A549 (cell line): ENCODE measurements around the gene ATP8B2. TPM values are rescaled to one million over a fixed set of nuclear protein-coding genes. Genes with fewer than 3 reads are reported as not detected.
"Not testable (repeated sequence)": the region's sequence is repeated elsewhere in the genome, so short reads cannot be mapped to it uniquely, and the experiment has no call there.

ENCODE experiments used
- ATAC-seq, 2 experiments: fragments of 200-7000 bp in 1 of 2; fragments of >200 bp in 1 of 2; cut with Nextera tagmentation in 1 of 2; cut with Tn5 transposase in 1 of 2; 3 replicates each; pipeline versions ENCODE4 v1.8.0 to v1.9.1; 2018 to 2020; ENCODE audit warnings: mild to moderate bottlenecking in 1 of 2, moderate library complexity in 1 of 2
- CTCF ChIA-PET: fragments of 300-600 bp; sonication (Branson Sonifier 250); formaldehyde crosslinking; extraction: SDS; loops from one replicate; lab custom pipeline; 2021; ENCODE audit warnings: antibody characterized with exemption, inconsistent platforms; lab: Yijun Ruan, JAX
- POLR2A ChIA-PET: fragments of 350-600 bp; formaldehyde crosslinking; extraction: SDS; loops from one replicate; lab custom pipeline; 2021; ENCODE audit warnings: antibody characterized with exemption, inconsistent platforms; lab: Yijun Ruan, JAX
- DNase-seq, 2 experiments: peaks; one replicate each; pipeline versions ENCODE4 v3.0.0 to v3.0.0-alpha.2; 2011 to 2016; ENCODE audit warnings: low read depth in 1 of 2, low spot score in 1 of 2
- FAIRE-seq: peaks from 2 replicates; lab custom pipeline; 2011; peaks lifted over from hg19 to GRCh38; lab: Jason Lieb, UNC
- H3K27ac ChIP-seq, 2 experiments: fragments of >200 bp; sonication (Bioruptor Twin); formaldehyde crosslinking; 3 replicates each; pipeline ENCODE4 v1.5.1; 2016 to 2017
- H3K4me1 ChIP-seq: fragments of >200 bp; sonication (Bioruptor Twin); formaldehyde crosslinking; 3 replicates; pipeline ENCODE4 v1.6.1; 2016
- H3K4me2 ChIP-seq: fragments of >200 bp; sonication (Bioruptor Twin); formaldehyde crosslinking; 3 replicates; pipeline ENCODE4 v1.6.1; 2016
- H3K4me3 ChIP-seq: fragments of >200 bp; sonication (Bioruptor Twin); formaldehyde crosslinking; 3 replicates; pipeline ENCODE4 v1.5.1; 2016
- H3K9me3 ChIP-seq: fragments of >200 bp; sonication (Bioruptor Twin); formaldehyde crosslinking; 3 replicates; pipeline ENCODE4 v1.6.1; 2016
- BCL3 ChIP-seq: fragments of >200 bp; sonication (Bioruptor Twin); formaldehyde crosslinking; IDR thresholded peaks from 3 replicates; pipeline ENCODE4 v1.6.1; 2016
- CBX8 ChIP-seq: fragments of 200-600 bp; sonication (generic); IDR thresholded peaks from 2 replicates; pipeline ENCODE4 v1.6.1; 2016
- CHD2 ChIP-seq: fragments of 150-350 bp; IDR thresholded peaks from 2 replicates; pipeline ENCODE4 v1.6.1; 2014; ENCODE audit warnings: low read length; ENCODE audit not compliant: partially characterized antibody
- CTCF ChIP-seq: fragments of >200 bp; sonication (Bioruptor Twin); formaldehyde crosslinking; IDR thresholded peaks from 3 replicates; pipeline ENCODE4 v1.5.1; 2016
- HOXB13 ChIP-seq: fragments of 250-450 bp; sonication (Bioruptor Pico); IDR thresholded peaks from 2 replicates; pipeline ENCODE4 v1.5.0; 2020; ENCODE audit warnings: low read depth, mild to moderate bottlenecking, moderate library complexity
- JUN ChIP-seq, 2 experiments: fragments of >200 bp; sonication (Bioruptor Twin); formaldehyde crosslinking; IDR thresholded peaks; 2 replicates in 1 of 2; 3 replicates in 1 of 2; pipeline ENCODE4 v1.6.1; 2016 to 2017
- POLR2A ChIP-seq: IDR thresholded peaks from 2 replicates; pipeline ENCODE4 v1.6.1; 2012; ENCODE audit warnings: mild to moderate bottlenecking, low read length
- RAD21 ChIP-seq, 2 experiments: fragments of >200 bp in 1 of 2; sonication (Bioruptor Twin) in 1 of 2; formaldehyde crosslinking in 1 of 2; IDR thresholded peaks in 1 of 2; conservative IDR thresholded peaks in 1 of 2; 2 replicates in 1 of 2; 3 replicates in 1 of 2; pipeline ENCODE4 v1.6.1; 2012 to 2018; ENCODE audit warnings: inconsistent platforms in 1 of 2
- SMC3 ChIP-seq: fragments of >200 bp; sonication (Bioruptor Twin); formaldehyde crosslinking; IDR thresholded peaks from 3 replicates; pipeline ENCODE4 v1.6.1; 2018; ENCODE audit warnings: inconsistent platforms
- WGBS: methylation state at CpG from one replicate; pipeline ENCODE4 v1.1.6; 2017; ENCODE audit errors: missing lambda C conversion rate; 5-methylcytosine and 5-hydroxymethylcytosine counted together
- polyA minus RNA-seq: library from RNA; depleted of rRNA, polyadenylated mRNA; stranded (reverse); fragments of >200 nt; gene quantifications from 2 replicates; pipeline ENCODE4 v1.2.3, GENCODE V29; 2011; rRNA and poly(A)+ RNA removed
- polyA plus RNA-seq, 4 experiments: library from polyadenylated mRNA; depleted of rRNA in 3 of 4; stranded (reverse); fragments of >200 nt; fragmentation: RNase III in 1 of 4; extraction: RNeasy Plus Mini Kit Qiagen cat#74134 plus additional on column Dnase treatment in 1 of 4; gene quantifications; 2 replicates in 3 of 4; 3 replicates in 1 of 4; pipeline ENCODE4 v1.2.3, GENCODE V29; 2011 to 2017

The ATP8B2 gene
- polyA plus RNA-seq (2011; rRNA removed) (12.7 and 17.2 TPM in 2 replicates), polyA plus RNA-seq (2017; fragmentation: RNase III; extraction: RNeasy Plus Mini Kit Qiagen cat#74134 plus additional on column Dnase treatment) (13.2 to 17.6 TPM (median 17.5 TPM) in 3 replicates), polyA minus RNA-seq (15.9 and 26.7 TPM in 2 replicates)
- polyA plus RNA-seq (2012; cell fraction: cytosol; rRNA removed), result 19.2 and 28.5 TPM in 2 replicates
- polyA plus RNA-seq (2012; cell fraction: nucleus; rRNA removed), result 50.9 and 58.8 TPM in 2 replicates

DNA sequence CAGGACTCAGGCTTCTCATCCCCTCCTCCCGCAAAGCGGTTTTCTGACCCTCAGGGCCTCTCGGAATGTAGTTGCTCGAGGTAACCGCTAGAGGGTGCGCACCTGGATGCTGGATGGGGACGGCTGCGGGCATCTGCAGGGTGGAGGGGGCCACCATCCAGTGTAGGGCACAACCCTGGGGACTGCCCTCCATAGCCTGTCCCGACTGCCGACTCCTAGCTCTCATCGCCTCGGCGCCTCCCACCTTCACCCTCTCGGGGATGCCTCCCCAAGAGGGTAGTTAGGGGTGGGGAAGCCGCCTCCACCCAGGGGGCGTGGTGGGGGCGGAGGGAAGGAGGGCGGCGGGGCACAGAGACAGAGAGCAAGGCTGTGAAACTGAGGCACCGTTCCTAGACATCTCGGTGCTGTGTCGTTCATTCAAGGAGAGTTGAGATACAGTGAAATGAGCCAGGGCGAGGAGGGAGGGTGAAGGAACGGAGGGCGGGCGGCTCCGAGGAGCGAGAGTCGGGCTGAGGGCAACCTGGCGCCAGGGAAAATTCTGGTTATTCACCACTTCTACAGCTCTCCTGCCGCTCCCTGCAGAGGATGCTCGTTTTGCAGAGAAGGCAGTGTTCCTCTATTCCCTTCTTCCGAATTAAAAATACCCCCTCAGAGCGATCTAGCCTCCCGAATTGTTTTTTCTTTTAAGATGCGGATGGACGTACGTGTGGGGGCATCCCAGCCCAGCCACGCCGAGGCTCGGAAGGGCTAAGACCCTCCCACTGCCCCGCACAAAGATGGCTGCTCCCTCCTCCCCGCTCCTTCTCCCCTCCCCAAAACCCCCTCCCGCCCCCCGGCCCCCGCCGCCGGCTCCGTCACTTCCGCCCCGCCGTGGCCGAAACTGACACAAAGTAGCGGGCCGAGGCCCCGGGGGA is at the start of gene ATP8B2:
Gene ATP8B2, plus strand, starts transcription at position 857 of the 914 bp plus-strand sequence. CDS start 2,617 bp downstream, outside the sequence.
- TF ChIP-seq CTCF (peak; percentile 91), POLR2A (peak; percentile 26), SMC3 (peak; percentile 63), JUN (IDR thresholded peaks at IDR 0.05) (0 out of 5 replicates have a peak, but pooled peaks of 1 of the 2 experiments have one; percentile 38), CBX8 (no peak), CHD2 (no peak), RAD21 (conservative IDR thresholded peaks at IDR 0.05 in 1 of 2, IDR thresholded peaks at IDR 0.05 in 1 of 2) (peak; percentile 44 to 55), BCL3 (0 out of 3 replicates have a peak, but pooled peaks have one; percentile 6)
- CTCF ChIA-PET, result interaction anchor here (0.6 to 13.9 kb wide), 27 partner anchors 10 to 495 kb away, joined by 3 to 268 read pairs (median 4); partner anchors contain the start of gene IL6R
- no peak for FAIRE-seq
- DNase-seq, result peak; percentile 83 to 96
- peak; percentile 68 to 84 for ATAC-seq
- POLR2A ChIA-PET, result interaction anchor here (2.5 kb wide), 1 partner anchor 10 kb away, joined by 11 read pairs; no protein-coding TSS in a partner anchor
- peaks cover 12% of the 10 kb centered on the region for H3K4me1 ChIP-seq
- H3K4me2 ChIP-seq, result peak within 1 kb of the TSS; percentile 91
- peak within 1 kb of the TSS; percentile 94 for H3K4me3 ChIP-seq
- peak within 1 kb of the TSS; percentile 91 to 95 for H3K27ac ChIP-seq
- no peaks in the 10 kb centered on the region for H3K9me3 ChIP-seq
- WGBS, result under 1% methylated on average over 32 of the region's 56 CpGs

DNA sequence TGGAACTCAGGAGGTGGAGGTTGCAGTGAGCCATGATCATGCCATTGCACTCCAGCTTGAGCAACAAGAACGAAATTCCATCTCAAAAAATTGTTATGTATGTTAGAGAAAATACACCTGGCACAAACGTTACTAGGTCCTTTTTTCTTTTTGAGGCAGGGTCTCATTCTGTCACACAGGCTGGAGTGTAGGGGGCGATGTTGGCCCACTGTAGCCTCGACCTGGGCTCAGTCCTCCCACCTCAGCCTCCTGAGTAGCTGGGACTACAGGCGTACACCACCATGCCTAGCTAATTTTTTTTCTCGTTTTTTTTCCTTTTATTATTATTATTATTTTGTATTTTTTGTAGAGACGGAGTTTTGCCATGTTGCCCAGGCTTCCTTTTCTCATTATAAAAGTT is 48.5 kb upstream of the ATP8B2 start:
- CTCF ChIA-PET, result interaction anchor here (0.6 to 1.8 kb wide), 4 partner anchors 48 to 576 kb away, joined by 3 to 4 read pairs (median 4); partner anchors contain the start of gene ATP8B2
- H3K4me3 ChIP-seq, result no peak overlapping the region
- WGBS, result 84% methylated on average over 7 of the region's 7 CpGs
- H3K27ac ChIP-seq, result no peak overlapping the region
- ATAC-seq (no peak), DNase-seq (no peak), FAIRE-seq (no peak)
- H3K4me1 ChIP-seq, result peaks cover 8% of the 10 kb centered on the region
- no peak overlapping the region for H3K4me2 ChIP-seq
- TF ChIP-seq CHD2, result no peak
- TF ChIP-seq HOXB13, result no peak
- peak; percentile 17 to 43; a peak in 2 of 5 replicates for TF ChIP-seq RAD21 (conservative IDR thresholded peaks at IDR 0.05 in 1 of 2, IDR thresholded peaks at IDR 0.05 in 1 of 2)
- peak; percentile 19; the same call in 1 of the 3 replicates for TF ChIP-seq CTCF
- POLR2A ChIA-PET, result no interaction called here
- H3K9me3 ChIP-seq, result no peaks in the 10 kb centered on the region

GRCh38 chr1:154287591-154287990 is 37.7 kb upstream of the ATP8B2 start:
- CTCF ChIA-PET, H3K4me2 ChIP-seq, ATAC-seq, H3K4me3 ChIP-seq, H3K4me1 ChIP-seq, H3K9me3 ChIP-seq, POLR2A ChIA-PET, FAIRE-seq, DNase-seq, H3K27ac ChIP-seq: not testable (repeated sequence)
- 92% methylated on average over 9 of the region's 30 CpGs for WGBS
